NB4 (cell line): ENCODE measurements around the gene ADAM12.

Experiments
- CTCF ChIP-seq: IDR thresholded peaks from one replicate; pipeline ENCODE4 v1.5.1; 2012; ENCODE audit warnings: low read depth, low read length
- POLR2A ChIP-seq: IDR thresholded peaks from 2 replicates; pipeline ENCODE4 v1.6.1; 2011; ENCODE audit warnings: mild to moderate bottlenecking; ENCODE audit not compliant: insufficient read length; ENCODE audit errors: extremely low read depth

- TF ChIP-seq CTCF (no peak), POLR2A (no peak)
Observed at GRCh38 chr10:126398924-126399323, 10.6 kb upstream of the ADAM12 start.
